22Rv1 (cell line): Measurements from ENCODE around the gene PCDHB12.
"Not testable (repeated sequence)": the region's sequence is repeated elsewhere in the genome, so short reads cannot be mapped to it uniquely, and the experiment has no call there.

Experiments used
- ZFX ChIP-seq: fragments of 450-650 bp; IDR thresholded peaks from 2 replicates; pipeline ENCODE4 v1.6.1; 2017; ENCODE audit warnings: antibody characterized with exemption, borderline replicate concordance
- TF ChIP-seq, protein P1 (sequence below): fragments of 450-650 bp; IDR thresholded peaks from 2 replicates; pipeline ENCODE4 v1.5.1; 2017; ENCODE audit warnings: mild to moderate bottlenecking

DNA sequence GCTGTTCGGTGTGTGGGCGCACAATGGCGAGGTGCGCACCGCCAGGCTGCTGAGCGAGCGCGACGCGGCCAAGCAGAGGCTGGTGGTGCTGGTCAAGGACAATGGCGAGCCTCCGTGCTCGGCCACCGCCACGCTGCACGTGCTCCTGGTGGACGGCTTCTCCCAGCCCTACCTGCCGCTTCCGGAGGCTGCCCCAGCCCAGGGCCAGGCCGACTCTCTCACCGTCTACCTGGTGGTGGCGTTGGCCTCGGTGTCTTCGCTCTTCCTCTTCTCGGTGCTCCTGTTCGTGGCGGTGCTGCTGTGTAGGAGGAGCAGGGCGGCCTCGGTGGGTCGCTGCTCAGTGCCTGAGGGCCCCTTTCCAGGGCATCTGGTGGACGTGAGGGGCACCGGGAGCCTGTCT, 28.6 kb upstream of the PCDHB12 start:
- TF ChIP-seq, protein P1, sequence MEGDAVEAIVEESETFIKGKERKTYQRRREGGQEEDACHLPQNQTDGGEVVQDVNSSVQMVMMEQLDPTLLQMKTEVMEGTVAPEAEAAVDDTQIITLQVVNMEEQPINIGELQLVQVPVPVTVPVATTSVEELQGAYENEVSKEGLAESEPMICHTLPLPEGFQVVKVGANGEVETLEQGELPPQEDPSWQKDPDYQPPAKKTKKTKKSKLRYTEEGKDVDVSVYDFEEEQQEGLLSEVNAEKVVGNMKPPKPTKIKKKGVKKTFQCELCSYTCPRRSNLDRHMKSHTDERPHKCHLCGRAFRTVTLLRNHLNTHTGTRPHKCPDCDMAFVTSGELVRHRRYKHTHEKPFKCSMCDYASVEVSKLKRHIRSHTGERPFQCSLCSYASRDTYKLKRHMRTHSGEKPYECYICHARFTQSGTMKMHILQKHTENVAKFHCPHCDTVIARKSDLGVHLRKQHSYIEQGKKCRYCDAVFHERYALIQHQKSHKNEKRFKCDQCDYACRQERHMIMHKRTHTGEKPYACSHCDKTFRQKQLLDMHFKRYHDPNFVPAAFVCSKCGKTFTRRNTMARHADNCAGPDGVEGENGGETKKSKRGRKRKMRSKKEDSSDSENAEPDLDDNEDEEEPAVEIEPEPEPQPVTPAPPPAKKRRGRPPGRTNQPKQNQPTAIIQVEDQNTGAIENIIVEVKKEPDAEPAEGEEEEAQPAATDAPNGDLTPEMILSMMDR: not testable (repeated sequence)
- TF ChIP-seq ZFX: not testable (repeated sequence)
